IPS-15b (cell line): Measurements from ENCODE around the gene PHACTR1.

Experiments
- H3K27me3 ChIP-seq: one replicate; pipeline ENCODE4 v1.6.1; 2013; ENCODE audit warnings: low read length; ENCODE audit not compliant: control insufficient read depth, insufficient read depth
- H3K36me3 ChIP-seq: one replicate; pipeline ENCODE4 v1.6.1; 2013; ENCODE audit warnings: low read length; ENCODE audit not compliant: control insufficient read depth, insufficient read depth
- H3K4me1 ChIP-seq: one replicate; pipeline ENCODE4 v1.6.1; 2013; ENCODE audit warnings: mild to moderate bottlenecking, low read length; ENCODE audit not compliant: control insufficient read depth, insufficient read depth
- H3K4me3 ChIP-seq: one replicate; pipeline ENCODE4 v1.5.1; 2013; ENCODE audit warnings: low read depth, low read length
- H3K9ac ChIP-seq: one replicate; pipeline ENCODE4 v1.6.1; 2013; ENCODE audit warnings: low read depth, mild to moderate bottlenecking, low read length
- H3K9me3 ChIP-seq: one replicate; pipeline ENCODE4 v1.6.1; 2013; ENCODE audit warnings: mild to moderate bottlenecking, low read length; ENCODE audit not compliant: control insufficient read depth, insufficient read depth

Gene PHACTR1

DNA sequence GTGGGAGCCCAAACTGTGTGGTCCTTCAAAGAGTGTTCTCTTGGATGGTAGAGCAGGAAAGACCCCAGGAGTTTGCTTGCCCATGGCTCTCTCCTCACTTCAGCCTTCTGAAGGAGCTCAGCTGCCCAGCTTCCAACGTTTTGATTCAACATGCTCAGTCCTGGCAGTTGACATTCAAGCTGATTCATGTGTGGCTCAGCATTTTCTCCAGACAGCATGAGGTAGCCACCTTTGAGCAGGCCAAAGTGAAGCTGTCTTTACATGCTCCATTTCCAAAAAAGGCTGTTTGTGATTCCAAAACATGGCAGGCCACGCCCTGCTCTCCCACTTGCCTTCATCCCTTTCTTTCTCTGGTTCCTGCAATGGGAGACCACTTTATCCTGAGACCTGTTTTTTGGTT lies 331.5 kb downstream of the PHACTR1 start:
- H3K4me3 ChIP-seq: no peak overlapping the region
- no peaks in the 10 kb centered on the region for H3K36me3 ChIP-seq
- H3K4me1 ChIP-seq: no peaks in the 10 kb centered on the region
- no peak overlapping the region for H3K9ac ChIP-seq
- no peaks in the 10 kb centered on the region for H3K9me3 ChIP-seq
- H3K27me3 ChIP-seq: no peaks in the 10 kb centered on the region

DNA sequence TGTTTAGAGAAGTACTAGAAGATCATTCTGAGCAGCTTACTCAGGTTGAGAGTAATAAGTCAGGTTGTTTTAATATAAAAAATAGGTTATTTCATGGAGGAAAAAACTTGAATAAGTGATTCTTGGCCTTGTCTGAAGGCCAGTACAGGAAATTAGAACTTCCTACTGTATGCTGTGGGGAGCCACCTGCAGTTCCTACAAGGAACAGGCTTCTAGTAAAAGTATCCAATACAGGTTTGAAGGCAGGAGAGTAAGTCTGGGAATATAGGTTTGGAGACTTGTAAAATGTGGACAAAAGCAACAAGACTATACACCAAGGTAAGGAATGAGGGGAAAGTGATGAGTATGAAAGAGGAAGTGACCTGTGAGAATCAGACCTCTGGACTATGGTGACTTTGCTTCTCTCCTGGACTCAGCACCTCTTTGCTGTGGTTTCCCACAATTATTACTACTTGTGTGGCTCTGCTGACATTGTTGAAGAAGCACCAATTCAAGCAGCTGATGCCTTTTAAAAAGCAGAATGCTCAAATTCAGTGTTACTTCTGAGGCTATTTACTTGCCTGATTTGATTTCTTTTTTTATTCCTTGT lies 333.2 kb downstream of the PHACTR1 start:
- Histone ChIP-seq H3K9ac (no peak overlapping the region), H3K9me3 (no peaks in the 10 kb centered on the region), H3K36me3 (no peaks in the 10 kb centered on the region), H3K4me3 (no peak overlapping the region), H3K4me1 (no peaks in the 10 kb centered on the region), H3K27me3 (no peaks in the 10 kb centered on the region)

DNA sequence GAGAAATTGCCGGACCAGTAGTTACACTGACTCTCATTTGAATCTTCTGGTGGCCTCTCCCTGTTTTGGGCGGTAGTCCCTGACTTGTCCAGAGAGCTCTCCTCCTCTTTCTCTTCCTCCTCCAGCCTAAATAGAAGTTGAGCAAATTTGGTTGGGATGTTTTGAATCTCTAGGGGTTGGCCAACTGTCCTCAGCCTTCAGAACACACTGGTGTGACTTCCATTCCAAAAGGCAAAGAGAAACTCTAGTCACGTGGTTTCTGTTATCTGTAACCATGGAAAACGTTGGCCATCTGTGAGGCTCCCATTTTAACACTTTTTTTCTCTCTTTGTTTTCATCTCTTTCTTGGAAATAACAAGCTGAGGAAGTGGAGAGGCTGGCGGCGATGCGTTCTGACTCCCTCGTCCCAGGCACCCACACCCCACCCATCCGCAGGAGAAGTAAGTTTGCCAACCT lies 336.5 kb downstream of the PHACTR1 start:
- Histone ChIP-seq H3K27me3 (no peaks in the 10 kb centered on the region), H3K4me1 (no peaks in the 10 kb centered on the region), H3K4me3 (no peak overlapping the region), H3K36me3 (no peaks in the 10 kb centered on the region), H3K9me3 (no peaks in the 10 kb centered on the region), H3K9ac (no peak overlapping the region)

DNA sequence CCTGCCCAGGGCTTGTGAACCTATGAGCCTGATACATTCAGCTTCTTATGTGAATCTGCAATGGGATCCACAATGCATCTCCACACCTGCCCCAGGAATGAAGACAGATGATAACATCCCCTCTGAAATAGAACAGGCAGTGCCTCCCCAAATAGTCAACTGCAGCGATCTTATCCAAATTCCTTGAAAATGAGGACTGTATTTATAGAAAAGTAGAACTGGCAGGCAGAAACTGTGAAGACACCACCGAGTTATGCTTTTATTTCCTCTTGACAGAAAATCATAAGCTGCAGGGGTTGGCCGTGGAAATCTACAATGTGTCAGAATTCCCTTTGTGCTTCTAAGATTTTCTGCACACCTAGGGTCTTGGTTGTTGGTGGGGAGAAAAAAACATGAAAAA lies 341.5 kb downstream of the PHACTR1 start:
- Histone ChIP-seq H3K4me3 (no peak overlapping the region), H3K9ac (no peak overlapping the region), H3K36me3 (no peaks in the 10 kb centered on the region), H3K27me3 (no peaks in the 10 kb centered on the region), H3K9me3 (no peaks in the 10 kb centered on the region), H3K4me1 (no peaks in the 10 kb centered on the region)

DNA sequence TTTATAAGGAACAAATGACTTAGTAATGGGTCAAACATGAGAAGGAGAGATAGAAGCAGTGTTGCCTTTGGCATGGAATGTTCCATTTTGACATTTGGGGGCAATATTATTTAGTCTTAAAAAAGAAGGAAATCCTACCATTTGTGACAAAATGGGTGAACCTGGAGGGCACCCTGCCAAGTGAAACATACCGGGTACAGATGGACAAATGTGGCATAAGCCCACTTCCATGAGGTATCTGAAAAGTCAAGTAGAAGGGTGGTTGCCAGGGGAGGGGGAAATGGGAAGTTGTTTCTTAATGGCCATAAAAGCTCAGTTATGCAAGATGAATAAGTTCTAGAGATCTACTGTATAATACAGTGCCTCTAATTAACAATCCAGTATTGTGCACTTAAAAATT lies 342.5 kb downstream of the PHACTR1 start:
- Histone ChIP-seq H3K27me3 (no peaks in the 10 kb centered on the region), H3K36me3 (no peaks in the 10 kb centered on the region), H3K4me1 (no peaks in the 10 kb centered on the region), H3K9ac (no peak overlapping the region), H3K9me3 (no peaks in the 10 kb centered on the region), H3K4me3 (no peak overlapping the region)

DNA sequence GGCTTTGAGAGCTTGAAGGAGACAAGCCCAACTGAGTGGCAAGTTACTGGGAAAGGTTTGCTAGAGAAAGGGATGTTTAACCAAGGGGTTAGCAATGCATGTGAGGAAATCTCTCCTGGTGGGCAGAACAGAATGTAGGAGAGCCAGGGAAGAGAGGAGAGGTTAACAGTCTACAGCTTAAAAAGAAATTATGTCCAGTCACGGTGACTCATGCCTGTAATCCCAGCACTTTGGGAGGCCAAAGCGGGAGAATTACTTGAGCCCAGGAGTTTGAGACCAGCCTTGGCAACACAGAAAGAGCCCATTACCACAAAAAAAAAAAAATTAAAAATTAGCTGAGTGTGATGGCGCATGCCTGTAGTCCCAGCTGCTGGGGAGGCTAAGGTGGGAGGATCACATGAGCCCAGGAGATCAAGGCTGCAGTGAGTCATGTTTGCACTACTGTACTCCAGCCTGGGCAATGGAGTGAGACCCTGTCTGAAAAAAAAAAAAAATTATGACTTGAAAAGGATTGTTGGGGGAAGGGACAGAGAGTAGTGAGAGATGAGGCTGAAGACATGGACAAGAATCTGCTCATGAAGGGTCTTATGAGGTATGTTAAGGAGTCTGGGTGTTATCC lies 346.8 kb downstream of the PHACTR1 start:
- no peak overlapping the region for H3K4me3 ChIP-seq
- H3K9me3 ChIP-seq: no peaks in the 10 kb centered on the region
- no peaks in the 10 kb centered on the region for H3K36me3 ChIP-seq
- no peaks in the 10 kb centered on the region for H3K27me3 ChIP-seq
- H3K4me1 ChIP-seq: no peaks in the 10 kb centered on the region
- no peak overlapping the region for H3K9ac ChIP-seq

DNA sequence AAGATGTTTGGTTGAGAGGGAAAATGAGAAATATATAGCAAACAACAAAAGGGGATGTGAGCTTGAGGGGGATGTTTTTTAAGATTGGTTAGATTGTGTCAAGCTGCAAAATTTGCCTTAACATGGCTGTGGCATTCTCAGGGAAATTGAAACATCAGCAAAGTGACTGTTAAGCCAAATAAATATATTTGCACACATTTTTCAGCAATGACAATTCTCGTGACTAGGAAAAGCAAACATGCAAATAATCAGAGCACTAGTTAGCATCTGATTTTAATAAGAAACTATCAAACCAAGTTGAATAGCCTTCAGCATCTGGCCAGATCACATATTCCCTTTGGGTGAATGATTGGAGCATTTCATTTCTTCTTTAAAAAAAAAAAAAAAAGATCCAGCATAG lies 349.0 kb downstream of the PHACTR1 start:
- no peaks in the 10 kb centered on the region for H3K27me3 ChIP-seq
- H3K4me1 ChIP-seq: no peaks in the 10 kb centered on the region
- H3K36me3 ChIP-seq: no peaks in the 10 kb centered on the region
- no peak overlapping the region for H3K4me3 ChIP-seq
- no peaks in the 10 kb centered on the region for H3K9me3 ChIP-seq
- H3K9ac ChIP-seq: no peak overlapping the region

DNA sequence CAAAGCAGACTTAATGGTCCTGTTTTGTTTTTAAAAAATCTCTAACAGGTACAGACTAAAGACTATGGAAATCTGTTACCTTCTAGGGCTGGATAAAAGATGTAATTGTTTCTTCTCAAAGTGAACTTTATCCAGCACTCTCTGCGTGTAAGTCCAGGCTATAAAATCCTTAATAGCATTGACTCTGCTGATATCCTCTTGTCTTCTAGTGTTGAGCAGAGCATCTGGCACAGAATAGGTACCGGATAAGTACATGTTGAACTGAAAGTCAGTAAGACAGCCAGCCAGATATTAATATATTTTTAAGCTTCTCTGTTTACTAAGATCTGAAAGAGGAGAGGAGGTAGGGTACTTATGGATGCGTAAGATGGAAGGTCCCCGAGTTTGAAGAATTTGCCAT lies 349.5 kb downstream of the PHACTR1 start:
- Histone ChIP-seq H3K9me3 (no peaks in the 10 kb centered on the region), H3K4me3 (no peak overlapping the region), H3K4me1 (no peaks in the 10 kb centered on the region), H3K36me3 (no peaks in the 10 kb centered on the region), H3K27me3 (no peaks in the 10 kb centered on the region), H3K9ac (no peak overlapping the region)

DNA sequence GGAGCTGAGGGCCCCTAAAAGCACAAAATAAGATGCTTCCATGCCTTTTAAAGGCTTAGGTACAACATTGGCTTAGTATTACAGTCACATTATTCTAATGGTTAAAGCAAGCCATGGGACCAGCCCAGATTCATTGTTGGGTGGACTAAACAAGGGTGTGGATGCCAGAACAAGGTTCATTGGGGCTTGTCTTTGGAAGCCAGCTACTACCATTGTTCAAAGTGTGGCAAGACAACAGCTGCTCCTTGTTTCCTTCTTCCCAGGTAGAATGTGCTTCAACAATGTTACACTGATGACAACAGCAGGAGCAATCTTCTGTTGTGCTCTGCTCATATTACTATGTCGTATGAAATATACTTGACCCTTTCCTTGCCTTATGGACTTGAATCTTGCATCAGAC lies 350.3 kb downstream of the PHACTR1 start:
- no peaks in the 10 kb centered on the region for H3K36me3 ChIP-seq
- no peaks in the 10 kb centered on the region for H3K4me1 ChIP-seq
- H3K9me3 ChIP-seq: no peaks in the 10 kb centered on the region
- no peaks in the 10 kb centered on the region for H3K27me3 ChIP-seq
- H3K4me3 ChIP-seq: no peak overlapping the region
- no peak overlapping the region for H3K9ac ChIP-seq

DNA sequence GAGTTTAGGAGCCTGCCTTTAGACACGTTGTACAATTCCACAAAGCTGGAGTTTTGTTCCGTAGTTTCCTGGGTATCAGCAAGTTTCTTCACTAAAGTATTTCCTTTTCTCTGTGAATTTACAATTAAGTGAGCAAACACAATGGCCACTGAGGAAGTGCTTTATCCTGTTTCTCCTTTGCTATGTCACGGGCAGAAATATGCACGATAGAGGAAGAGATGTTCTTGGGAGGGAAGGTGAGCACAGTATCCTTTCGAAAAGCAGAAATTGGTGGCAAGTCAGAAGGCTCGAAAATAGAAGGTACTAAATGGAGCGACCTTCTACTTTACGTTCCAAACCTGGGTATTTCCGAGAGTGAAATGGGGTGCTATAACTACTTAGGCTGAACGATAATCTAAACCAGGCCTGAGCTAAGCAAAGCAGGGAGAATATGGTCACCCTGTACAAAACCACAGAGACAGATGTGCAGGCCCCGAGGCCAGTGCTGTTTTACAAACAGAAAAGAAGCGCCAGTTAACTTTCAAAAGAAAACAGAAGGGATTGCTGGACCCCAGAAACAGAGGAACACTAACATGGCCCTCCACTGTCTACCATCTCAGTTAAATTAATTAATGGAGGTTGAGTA lies 352.1 kb downstream of the PHACTR1 start:
- H3K36me3 ChIP-seq: no peaks in the 10 kb centered on the region
- H3K4me1 ChIP-seq: no peaks in the 10 kb centered on the region
- H3K4me3 ChIP-seq: no peak overlapping the region
- H3K27me3 ChIP-seq: no peaks in the 10 kb centered on the region
- no peaks in the 10 kb centered on the region for H3K9me3 ChIP-seq
- no peak overlapping the region for H3K9ac ChIP-seq

DNA sequence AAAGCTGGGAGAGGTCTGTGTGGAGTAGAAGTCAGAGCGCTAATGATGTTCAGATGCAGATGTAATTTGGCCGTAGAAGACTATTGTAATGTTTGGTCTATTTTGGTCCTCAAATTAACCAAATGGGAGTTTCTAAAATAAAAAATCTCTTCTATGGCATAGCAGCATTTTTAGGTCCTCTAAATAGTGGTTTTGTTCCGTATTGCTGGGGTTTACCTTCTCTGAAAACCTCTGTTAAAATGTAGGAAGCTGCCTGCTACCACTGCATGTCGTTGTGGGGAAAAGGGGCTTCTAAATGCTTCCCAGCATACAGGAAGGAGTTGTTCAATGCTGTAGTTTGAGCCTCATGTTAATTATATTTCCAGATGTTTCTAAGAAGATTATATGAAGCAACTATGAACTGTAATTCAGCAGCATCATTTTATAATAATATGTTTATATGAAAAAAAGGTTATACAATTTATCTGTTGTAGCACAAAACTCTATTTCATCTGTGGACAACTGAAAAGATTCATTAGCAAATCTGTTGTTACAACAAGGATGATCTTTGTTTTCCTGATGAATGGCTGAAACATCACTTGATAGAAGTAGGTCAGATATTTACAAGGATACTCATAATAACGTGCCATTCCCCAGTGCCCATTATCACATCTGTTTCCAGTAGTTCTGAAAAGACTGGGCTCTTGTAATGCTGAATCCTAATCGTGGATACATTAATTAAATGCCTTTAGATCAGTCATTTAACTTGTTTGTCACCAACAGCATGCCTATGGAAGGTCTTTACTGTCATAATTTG lies 355.2 kb downstream of the PHACTR1 start:
- Histone ChIP-seq H3K9me3 (no peaks in the 10 kb centered on the region), H3K4me1 (peaks cover 5% of the 10 kb centered on the region), H3K9ac (no peak overlapping the region), H3K36me3 (no peaks in the 10 kb centered on the region), H3K4me3 (no peak overlapping the region), H3K27me3 (no peaks in the 10 kb centered on the region)
